Left forelimb (tissue), 1 donor: Measurements from ENCODE around the gene TOM1L2.
"Not testable (repeated sequence)": the region's sequence is repeated elsewhere in the genome, so short reads cannot be mapped to it uniquely, and the experiment has no call there.

ENCODE experiments used
- DNase-seq: peaks from one replicate; pipeline ENCODE4 v3.0.0-alpha.2; 2018; ENCODE audit warnings: low spot score

TOM1L2 gene

DNA sequence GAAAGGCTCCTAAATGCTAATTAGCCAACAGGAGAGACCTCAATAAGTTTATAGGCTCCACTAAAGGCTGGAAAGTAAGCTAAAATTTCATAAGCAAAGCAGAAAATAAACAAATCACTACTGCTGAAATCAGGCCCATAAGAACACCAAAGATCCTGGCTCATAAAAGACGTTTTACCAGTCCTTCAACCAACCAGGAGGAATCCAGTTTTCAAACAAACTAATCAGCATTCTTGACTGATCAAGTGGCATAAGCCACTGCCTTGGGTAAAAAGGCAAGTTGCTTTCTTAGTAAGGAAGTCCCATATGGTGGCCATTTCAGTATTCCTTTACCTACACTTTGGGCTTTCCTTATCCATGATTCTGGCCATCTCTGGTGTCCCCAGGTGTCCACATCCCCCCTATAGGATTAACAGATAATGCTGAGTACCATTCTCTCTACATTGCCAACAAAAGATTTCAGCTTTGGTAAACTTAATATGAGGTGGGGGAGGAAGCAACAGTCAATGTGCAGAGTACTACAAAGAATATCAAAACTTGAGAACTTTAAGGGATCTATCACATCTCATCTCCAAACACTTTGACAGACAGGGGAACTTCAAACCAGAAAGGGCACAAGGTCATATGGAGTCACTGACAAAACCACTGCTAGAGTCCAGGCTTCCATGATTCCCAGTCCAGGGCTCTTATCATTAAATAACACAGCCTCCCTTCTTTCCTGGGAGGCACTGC lies 1.3 kb downstream of the TOM1L2 start:
- no peak for DNase-seq

DNA sequence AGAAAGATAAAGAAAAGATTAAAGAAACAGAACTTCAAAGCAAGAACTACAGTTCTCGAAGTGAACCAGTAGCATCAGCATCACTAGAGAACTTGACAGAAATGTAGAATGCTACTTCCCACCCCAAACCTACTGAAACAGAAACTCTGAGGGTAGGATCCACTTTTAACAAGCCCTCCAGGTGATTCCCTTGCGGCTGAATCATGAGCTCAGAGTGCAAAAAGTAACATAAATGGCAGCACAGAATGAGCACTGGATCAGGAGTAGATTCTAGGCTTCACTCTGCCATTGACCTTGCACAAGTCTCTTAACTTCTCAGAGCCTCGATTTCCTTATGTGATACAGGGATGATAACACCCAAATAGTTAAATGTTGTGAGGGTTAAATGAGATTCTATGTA lies 5.8 kb downstream of the TOM1L2 start:
- no peak for DNase-seq

- DNase-seq, result no peak
Observed at GRCh38 chr17:17965152-17965721, 7.0 kb downstream of the TOM1L2 start.

- DNase-seq, result no peak
Observed at GRCh38 chr17:17964710-17965109, 7.5 kb downstream of the TOM1L2 start.

- DNase-seq, result no peak
Observed at GRCh38 chr17:17963694-17964436, 8.3 kb downstream of the TOM1L2 start.

GRCh38 chr17:17963066-17963465 lies 9.1 kb downstream of the TOM1L2 start:
- DNase-seq, result no peak

DNA sequence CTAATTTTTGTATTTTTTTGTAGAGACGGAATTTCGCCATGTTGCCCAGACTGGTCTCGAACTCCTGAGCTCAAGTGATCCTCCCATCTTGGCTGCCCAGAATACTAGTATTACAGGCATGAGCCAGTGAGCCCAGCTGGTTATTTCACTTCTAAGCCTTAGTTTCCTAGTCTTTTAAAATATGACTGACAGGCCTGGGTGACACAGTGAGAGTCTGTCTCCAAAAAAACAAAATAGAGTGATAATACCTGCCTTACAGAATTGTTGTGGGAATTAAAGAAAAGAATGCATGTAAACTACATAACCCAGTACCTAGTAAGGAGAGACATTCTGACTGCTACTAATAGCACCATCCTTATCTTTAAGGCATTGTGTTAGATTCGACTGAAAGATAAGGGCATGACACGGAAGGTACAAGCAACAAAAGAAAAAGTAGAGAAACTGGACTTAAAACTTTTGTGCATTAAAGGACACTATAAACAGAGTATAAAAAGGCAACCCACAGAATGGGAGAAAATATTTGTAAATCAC lies 11.6 kb downstream of the TOM1L2 start:
- DNase-seq, result no peak

- DNase-seq, result no peak
Observed at GRCh38 chr17:17959520-17960361, 12.5 kb downstream of the TOM1L2 start.

DNA sequence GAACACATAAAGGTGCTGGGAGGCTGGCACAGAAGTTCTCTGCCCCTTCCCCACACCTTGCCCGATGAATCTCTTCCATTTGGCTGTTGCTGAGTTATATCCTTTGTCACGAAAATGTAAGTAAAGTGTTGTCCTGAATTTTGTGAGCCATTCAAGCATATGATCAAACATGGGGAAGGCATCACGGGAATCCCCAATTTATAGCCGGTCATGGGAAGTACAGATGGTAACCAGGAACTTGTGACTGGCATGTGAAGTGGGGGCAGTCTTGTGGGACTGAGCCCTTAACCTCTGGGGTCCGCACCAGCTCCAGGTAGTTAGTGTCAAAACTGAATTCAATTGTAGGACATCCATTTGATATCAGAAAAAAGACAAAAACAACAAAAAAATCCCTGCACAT lies 13.2 kb downstream of the TOM1L2 start:
- no peak for DNase-seq

GRCh38 chr17:17957584-17957916 lies 14.7 kb downstream of the TOM1L2 start:
- no peak for DNase-seq

DNA sequence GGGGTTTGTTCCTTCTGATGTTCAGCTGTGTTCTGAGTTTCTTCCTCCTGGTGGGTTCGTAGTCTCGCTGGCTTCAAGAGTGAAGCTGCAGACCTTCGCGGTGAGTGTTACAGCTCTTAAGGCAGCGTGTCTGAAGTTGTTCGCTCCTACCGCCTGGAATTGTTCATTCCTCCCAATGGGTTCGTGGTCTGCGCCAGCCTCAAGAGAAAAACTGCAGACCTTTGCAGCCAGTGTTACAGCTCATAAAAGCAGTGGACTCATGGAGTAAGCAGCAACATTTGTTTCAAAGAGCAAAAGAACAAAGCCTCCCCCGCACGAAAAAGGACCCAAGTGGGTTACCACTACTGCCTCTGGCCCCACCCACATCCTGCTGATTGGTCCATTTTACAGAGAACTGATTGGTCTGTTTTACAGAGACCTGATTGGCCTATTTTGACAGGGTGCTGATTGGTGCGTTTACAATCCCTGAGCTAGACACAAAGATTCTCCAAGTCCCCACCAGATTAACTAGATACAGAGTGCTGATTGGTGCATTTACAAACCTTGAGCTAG lies 16.3 kb downstream of the TOM1L2 start:
- DNase-seq, result not testable (repeated sequence)

- DNase-seq, result no peak
Observed at GRCh38 chr17:17954079-17954478, 18.1 kb downstream of the TOM1L2 start.

GRCh38 chr17:17952691-17953090 lies 19.5 kb downstream of the TOM1L2 start:
- no peak for DNase-seq

GRCh38 chr17:17951524-17951923 lies 20.7 kb downstream of the TOM1L2 start:
- no peak for DNase-seq

DNA sequence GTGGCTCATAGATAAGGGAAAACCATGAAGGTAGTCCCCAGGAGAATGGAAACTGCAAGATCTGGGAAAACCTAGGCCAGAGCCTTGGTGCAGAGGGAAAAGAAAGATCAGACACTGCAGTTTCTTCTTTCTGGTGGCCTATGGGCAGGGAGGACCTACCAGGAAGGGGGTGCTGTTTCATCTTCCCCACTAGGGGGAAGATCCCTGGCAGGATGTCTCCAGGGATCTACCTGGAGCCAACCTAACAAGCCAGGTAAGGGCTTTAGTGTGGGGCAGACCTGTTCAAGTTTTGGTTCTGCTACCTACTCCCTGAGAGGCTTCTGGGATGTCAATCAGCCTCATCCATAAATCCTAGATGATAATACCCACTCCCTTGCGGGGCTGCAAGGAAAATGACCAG lies 21.4 kb downstream of the TOM1L2 start:
- DNase-seq, result no peak

DNA sequence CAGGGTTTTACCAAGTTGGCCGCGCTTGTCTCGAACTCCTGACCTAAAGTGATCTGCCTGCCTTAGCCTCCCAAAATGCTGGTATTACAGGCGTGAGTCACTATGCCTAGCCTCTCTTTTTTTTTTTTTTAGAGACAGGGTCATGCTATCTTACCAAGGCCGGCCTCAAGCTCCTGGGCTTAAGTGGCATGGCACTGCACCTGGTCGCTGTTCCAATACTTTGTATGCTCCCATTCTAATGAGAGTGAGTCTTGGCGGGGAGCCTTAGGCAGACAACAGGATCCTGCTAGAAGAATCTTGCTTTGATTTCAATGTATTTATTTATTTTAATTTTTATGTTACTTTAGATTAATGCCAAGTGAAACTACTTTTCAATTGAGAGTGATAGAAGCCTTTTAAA lies 21.9 kb downstream of the TOM1L2 start:
- DNase-seq, result no peak

- DNase-seq, result no peak
Observed at GRCh38 chr17:17947966-17948365, 24.2 kb downstream of the TOM1L2 start.

DNA sequence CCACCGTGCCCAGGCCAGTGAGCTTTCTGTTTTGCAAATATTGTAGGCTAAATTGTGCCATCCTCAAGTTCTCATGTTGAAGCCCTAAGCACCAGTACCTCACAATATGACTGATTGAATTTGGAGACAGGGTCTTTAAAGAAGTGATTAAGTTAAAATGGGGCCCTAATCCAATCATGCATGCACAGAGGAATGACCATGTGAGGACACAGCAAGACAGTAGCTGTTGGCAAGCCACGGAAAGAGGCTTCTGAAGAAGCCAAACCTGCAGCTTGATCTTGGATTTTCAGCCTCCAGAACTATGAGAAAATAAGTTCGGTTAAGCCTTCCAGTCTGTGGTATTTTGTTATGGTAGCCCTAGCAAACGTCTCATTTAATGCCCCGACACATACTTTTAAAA lies 24.9 kb downstream of the TOM1L2 start:
- no peak for DNase-seq

- DNase-seq, result no peak
Observed at GRCh38 chr17:17946093-17946492, 26.1 kb downstream of the TOM1L2 start.

- no peak for DNase-seq
Observed at GRCh38 chr17:17944743-17945142, 27.5 kb downstream of the TOM1L2 start.

GRCh38 chr17:17944242-17944641 lies 28.0 kb downstream of the TOM1L2 start:
- no peak for DNase-seq
